GM21737 (cell line): ENCODE data around the gene FILIP1L.
A peak's percentile ranks its signal among the peaks of the same experiment; 100 is the strongest.

Source experiments
- ATAC-seq: cut with Tn5 transposase; IDR thresholded peaks from one replicate; pipeline ENCODE4 v1.9.1; 2021; ENCODE audit warnings: mild to moderate bottlenecking, moderate library complexity; ENCODE audit not compliant: unreplicated experiment

The FILIP1L gene

GRCh38 chr3:100045696-100046095 lies 68.6 kb downstream of the FILIP1L start:
- no peak for ATAC-seq

DNA sequence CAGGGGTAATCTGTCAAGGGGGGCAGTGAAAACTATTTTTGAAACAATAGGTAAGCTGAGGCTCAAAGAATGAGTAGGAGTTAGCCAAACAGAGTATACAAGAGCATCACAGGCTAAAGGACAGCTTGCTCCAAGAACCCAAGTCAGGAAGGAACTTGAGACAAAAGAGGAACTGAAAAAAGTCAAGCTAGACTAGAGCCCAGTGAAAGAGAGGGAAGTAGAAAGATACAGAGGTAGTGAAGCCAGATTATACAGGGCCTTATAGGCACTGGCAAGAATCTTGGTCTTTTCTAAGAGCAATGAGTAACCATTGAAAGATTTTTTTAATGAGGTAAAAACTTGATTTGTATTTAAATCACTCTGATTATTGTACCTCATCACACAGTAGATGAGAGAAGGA lies 69.9 kb downstream of the FILIP1L start:
- peak; percentile 69 for ATAC-seq

- ATAC-seq = no peak
Measured at GRCh38 chr3:100043271-100043670, 71.0 kb downstream of the FILIP1L start.

DNA sequence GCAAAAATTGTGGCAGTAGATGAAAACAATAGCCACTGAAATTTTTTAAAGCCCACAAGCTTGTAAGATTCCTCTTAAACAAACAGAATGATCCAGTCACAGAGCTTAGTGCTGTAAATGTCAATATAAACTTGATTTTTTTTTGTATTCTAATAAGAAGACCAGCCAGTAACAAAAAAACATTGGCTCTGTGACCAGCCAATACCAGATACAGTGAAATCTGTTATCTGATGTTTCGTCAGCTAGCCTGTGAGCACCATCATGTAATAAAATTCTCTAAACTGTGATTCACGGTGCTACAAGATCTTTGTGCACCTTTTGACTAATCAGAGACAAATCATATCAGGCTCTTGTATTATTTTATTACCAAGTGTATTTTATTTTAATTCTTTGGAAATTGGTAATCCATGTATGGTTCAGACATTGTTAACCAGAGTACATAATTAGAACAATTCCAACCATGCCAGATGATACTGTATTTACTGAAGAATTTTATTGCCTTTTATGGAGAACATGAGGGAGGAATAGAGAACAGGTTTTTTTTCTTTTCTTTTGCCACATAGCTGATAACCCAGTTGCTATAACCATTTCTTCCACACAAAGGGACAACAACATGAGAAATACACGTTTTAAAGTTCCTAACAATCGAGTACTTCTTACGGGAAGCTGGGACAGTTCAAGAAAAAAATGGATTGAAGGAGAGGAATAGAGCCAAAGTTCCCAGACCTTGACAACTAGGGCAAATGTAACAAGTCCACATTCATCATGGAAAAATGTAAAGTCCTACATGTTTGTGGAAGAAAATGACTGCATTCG lies 71.9 kb downstream of the FILIP1L start:
- no peak for ATAC-seq

GRCh38 chr3:100041328-100041749 lies 73.0 kb downstream of the FILIP1L start:
- no peak for ATAC-seq

DNA sequence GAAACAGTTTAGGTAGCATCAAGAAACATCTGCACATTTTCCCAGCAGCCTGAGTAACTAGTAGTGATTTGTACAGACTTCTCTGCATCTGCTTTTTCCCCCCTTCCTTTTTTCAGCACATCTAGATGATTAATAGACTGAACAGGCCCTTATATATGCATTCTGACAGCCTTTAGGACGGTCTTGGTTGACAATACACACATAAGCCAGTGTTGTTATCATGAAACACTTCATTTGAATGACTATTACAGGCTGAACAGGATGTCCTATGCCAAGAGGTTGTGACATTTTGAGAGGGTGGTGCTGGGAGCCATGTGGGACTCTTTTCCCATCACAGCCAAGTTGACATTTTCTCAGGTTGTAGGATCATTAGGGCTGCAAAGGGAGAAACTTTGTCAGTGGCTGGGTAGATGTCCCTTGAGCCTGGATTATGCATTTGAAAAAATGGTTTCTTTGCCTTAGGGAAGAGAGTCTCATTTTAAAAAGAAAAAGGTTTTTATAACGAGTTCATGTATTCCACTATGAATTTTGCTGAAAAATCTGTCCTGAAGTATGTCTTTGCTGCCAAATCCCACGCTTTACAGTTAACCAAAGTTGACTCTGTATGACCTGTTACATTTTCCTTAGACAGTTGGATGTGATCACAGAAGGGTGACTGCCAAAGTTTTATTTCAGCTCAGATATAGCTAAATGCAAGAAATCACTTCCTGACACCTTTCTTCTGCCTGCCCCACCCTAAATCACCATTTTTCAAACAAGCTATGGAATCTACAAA lies 73.7 kb downstream of the FILIP1L start:
- no peak for ATAC-seq

GRCh38 chr3:100039075-100039474 lies 75.2 kb downstream of the FILIP1L start:
- no peak for ATAC-seq

DNA sequence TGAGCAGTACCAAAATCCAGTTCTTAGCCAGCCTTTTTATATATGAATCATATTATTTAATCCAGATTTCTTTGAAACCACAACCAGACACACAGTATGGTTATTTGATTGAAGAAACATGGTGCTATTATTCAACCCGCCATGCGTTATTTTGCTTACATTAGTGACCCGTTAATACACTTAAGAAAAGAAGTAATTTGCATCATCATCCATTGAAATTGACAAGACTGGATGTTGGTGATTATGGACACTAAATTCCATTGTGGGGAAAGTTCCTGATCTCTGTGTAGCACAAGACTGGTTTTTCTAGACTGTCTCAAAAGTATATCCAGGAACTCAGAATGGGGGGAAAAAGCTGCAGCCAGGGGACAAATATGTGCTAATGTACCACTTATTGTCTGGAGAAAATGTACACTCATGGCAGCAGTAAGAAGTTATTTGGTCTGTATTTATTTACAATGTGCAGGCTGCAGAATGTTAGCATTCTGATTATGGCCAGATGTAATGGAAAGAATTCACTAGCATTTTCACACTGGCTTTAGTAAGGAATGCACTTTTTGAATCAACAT lies 80.3 kb downstream of the FILIP1L start:
- ATAC-seq = no peak

DNA sequence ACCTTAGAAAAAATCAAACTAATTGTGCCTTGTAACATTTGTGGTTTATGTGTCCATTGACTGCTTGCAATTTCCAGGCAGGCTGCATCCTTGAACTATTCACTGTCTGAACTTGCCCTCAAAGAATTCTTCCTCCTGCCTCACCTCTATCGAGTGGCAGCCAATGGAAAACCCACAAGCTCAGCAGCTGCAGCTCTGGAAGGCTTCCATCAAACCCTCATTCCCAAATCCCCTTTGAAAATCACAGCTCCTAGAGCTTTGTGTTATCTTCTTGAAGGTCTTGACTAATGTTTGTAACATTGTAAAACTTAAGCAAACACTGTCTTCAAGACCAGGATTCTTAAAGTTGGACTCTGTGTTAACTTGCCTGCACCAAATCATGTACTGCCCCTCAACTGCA lies 81.1 kb downstream of the FILIP1L start:
- ATAC-seq = no peak

GRCh38 chr3:100032243-100032642 lies 82.1 kb downstream of the FILIP1L start:
- no peak for ATAC-seq

- no peak for ATAC-seq
Measured at GRCh38 chr3:100030914-100031425, 83.3 kb downstream of the FILIP1L start.

DNA sequence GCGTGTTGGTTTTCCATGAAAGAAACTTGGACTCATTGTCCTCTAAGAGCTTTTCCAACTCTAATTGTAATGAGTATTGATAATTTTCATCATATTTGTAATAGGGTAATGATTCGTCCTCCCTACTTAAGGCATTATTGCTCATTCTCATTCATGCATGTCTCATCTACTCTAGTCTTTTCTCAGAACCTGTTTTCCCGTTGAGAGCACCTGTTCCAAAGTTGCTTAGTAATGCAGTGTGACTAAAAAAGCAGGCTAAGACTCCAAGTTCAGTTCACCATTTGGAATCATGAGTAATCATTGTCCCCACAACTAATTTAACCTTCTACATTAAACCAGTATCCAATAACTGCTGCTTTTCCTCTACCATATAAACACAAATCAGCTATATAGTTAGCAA lies 84.0 kb downstream of the FILIP1L start:
- ATAC-seq = no peak

DNA sequence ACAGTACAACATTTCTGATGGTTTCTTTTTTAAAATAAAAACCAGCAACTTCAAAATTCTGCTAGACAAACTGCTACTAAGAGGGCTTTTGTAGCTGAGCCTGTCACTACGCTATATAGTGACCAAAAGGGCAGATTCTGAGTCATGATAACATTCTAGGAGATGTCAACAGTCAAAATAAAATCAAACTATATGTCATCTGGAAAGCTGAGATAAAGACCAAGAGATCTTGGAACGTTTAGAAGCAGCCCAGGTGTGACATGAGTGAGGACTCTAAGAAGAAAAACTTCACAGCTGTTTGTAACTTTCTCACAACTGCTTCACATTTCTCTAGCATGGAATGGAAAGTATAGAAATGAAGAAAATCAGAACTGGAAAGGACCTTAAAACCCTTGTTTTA lies 84.6 kb downstream of the FILIP1L start:
- no peak for ATAC-seq

DNA sequence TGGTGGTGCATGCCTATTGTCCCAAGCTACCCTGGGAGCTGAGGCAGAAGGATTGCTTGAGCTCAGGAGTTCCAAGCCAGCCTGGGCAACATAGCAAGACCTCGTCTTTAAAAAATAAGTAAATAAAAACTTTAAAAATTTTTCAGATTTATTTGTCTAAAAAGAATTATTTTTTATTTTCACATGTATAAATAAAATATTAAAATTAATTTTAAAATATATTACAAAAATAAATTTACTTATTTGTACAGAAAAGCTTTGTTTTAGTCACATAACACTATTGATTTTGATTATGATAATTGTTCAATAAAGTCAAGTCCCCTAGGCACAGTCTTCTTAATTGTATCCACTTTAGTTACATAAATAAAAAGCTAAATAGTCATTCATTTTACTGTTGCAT lies 85.2 kb downstream of the FILIP1L start:
- no peak for ATAC-seq

- ATAC-seq = no peak
Measured at GRCh38 chr3:100027321-100027720, 87.0 kb downstream of the FILIP1L start.

DNA sequence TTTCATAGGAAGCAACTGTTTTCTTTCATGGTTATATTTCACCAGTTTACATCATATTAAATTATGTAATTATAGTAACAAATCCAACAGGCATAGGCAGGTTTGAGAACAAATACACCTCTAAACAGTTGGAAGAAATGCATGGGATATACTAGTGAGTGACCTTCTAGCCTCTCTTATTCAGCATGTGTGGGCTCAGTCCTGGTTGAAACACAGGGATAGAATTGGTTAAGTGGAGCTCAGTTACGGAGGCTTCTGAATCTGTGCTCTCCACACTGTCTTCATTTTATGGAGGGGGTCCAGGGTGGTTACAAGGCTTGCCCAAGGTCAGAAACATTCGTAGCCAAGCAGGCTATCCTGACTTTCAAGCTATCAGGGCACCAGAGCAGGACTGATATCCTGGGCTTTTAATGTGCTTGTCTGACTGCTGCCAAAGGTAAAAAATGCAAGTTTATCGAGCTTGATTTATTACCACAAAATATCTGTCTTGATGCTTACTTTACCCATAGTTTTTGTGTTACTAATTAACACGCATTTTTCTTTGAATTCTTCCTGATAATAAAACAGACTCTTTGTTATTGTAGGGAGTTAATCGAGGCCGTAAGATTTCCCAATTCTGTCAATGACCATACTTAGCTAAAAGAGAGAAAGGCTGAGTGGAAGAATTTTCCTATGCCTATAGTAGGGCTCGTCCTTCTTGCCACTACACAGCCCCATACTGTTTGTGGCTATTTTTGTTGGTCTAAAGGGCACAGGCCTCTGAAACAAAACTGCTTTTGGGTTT lies 89.6 kb downstream of the FILIP1L start:
- ATAC-seq = no peak

GRCh38 chr3:100023595-100023994 lies 90.7 kb downstream of the FILIP1L start:
- ATAC-seq = no peak

- ATAC-seq = no peak
Measured at GRCh38 chr3:100023150-100023549, 91.2 kb downstream of the FILIP1L start.

- no peak for ATAC-seq
Measured at GRCh38 chr3:100022506-100022905, 91.8 kb downstream of the FILIP1L start.

- no peak for ATAC-seq
Measured at GRCh38 chr3:100020876-100021644, 93.2 kb downstream of the FILIP1L start.
